Left lung (tissue), 10 donors: ENCODE data around the gene MLLT3. TPM values are rescaled to one million over a fixed set of nuclear protein-coding genes. Genes with fewer than 3 reads are reported as not detected.

Experiments used
- ATAC-seq: fragments of 200-7000 bp; cut with Tn5 transposase; one replicate; pipeline ENCODE4 v1.9.1; 2020; ENCODE audit warnings: moderate library complexity
- DNase-seq, 4 donors: peaks; one replicate each; pipeline ENCODE4 v3.0.0-alpha.2; 2013 to 2020
- H3K27ac ChIP-seq, 2 donors: fragments of 200-600 bp; sonication (generic) in 1 of 2; one replicate each; pipeline versions ENCODE4 v1.5.0 to v1.8.0; 2020 to 2021
- H3K27me3 ChIP-seq, 2 donors: fragments of 200-600 bp; sonication (generic) in 1 of 2; one replicate each; pipeline versions ENCODE4 v1.5.0 to v1.8.0; 2020 to 2021
- H3K36me3 ChIP-seq, 2 donors: fragments of 200-600 bp; sonication (generic) in 1 of 2; one replicate each; pipeline versions ENCODE4 v1.5.0 to v1.8.0; 2020 to 2021
- H3K4me1 ChIP-seq, 2 donors: fragments of 200-600 bp; one replicate each; pipeline ENCODE4 v1.8.0; 2021
- H3K4me3 ChIP-seq, 2 donors: fragments of 200-600 bp; sonication (generic) in 1 of 2; one replicate each; pipeline versions ENCODE4 v1.5.0 to v1.8.0; 2020 to 2021; ENCODE audit warnings: mild to moderate bottlenecking in 1 of 2
- H3K9me3 ChIP-seq, 2 donors: fragments of 200-600 bp; sonication (generic) in 1 of 2; one replicate each; pipeline versions ENCODE4 v1.5.0 to v1.8.0; 2020 to 2021
- CTCF ChIP-seq, 2 donors: fragments of 200-600 bp; sonication (generic) in 1 of 2; IDR thresholded peaks; one replicate each; pipeline versions ENCODE4 v1.5.0 to v1.8.0; 2021; ENCODE audit warnings: antibody characterized with exemption in 2 of 2
- intact Hi-C, 2 donors: fragments of 100-400 bp; cut with DNase I; formaldehyde crosslinking; loops; one replicate each; pipeline versions ENCODE4 v1.11.2 to v1.14.2; 2022
- microRNA-seq, 2 donors: library from miRNA; unstranded; fragments of <30 nt; microRNA quantifications; one replicate each; pipeline ENCODE4, GENCODE V29; 2019
- polyA plus RNA-seq, 6 donors: library from polyadenylated mRNA; unstranded; fragments of 120-200 nt; gene quantifications; one replicate each; pipeline ENCODE4 v1.2.1, GENCODE V29; 2013; ENCODE audit not compliant: insufficient read length in 6 of 6
- total RNA-seq, 2 donors: library from RNA; stranded (reverse); fragmentation: NEBNext Ultra II Directional; extraction: Animal tissue kit (Norgen Biotek cat#: 25700); gene quantifications; one replicate each; pipeline ENCODE4 v1.2.1, GENCODE V29; 2021
- donor health status: DM: no; HTN: yes; CAD: no.
- donor health status: DM: no; HTN: no; CAD: no.

Gene MLLT3
- total and polyA plus RNA-seq, 8 donors, result 17.0 to 38.2 (median 32.5) TPM

- ATAC-seq, result no peak
- no peak for DNase-seq
- Histone ChIP-seq H3K27me3 (no peaks in the 10 kb centered on the region), H3K9me3 (no peaks in the 10 kb centered on the region), H3K27ac (no peak overlapping the region), H3K4me1 (no peaks in the 10 kb centered on the region), H3K4me3 (no peak overlapping the region), H3K36me3 (no peaks in the 10 kb centered on the region)
- intact Hi-C loops, result no loop called here
- no peak for TF ChIP-seq CTCF (IDR thresholded peaks at IDR 0.05)
Measured at GRCh38 chr9:20294046-20294750, 328.1 kb downstream of the MLLT3 start.

- intact Hi-C loops, result no loop called here
- DNase-seq (no peak), ATAC-seq (no peak)
- no peaks in the 10 kb centered on the region for H3K36me3 ChIP-seq
- H3K27me3 ChIP-seq, result no peaks in the 10 kb centered on the region
- H3K27ac ChIP-seq, result no peak overlapping the region
- TF ChIP-seq CTCF (IDR thresholded peaks at IDR 0.05), result no peak
- no peak overlapping the region for H3K4me3 ChIP-seq
- no peaks in the 10 kb centered on the region for H3K9me3 ChIP-seq
- no peaks in the 10 kb centered on the region for H3K4me1 ChIP-seq
Measured at GRCh38 chr9:20292002-20292401, 330.3 kb downstream of the MLLT3 start.

Small RNA genes lying within 50 kb of the gene (microRNA-seq; reads per million reads assigned to microRNA genes)
- gene MIR4473, result 1.5 to 7.8 reads per million in 2 donors
- 0.41 to 0.67 reads per million in 2 donors for gene MIR4474

Other genes with a start within 250 kb of the MLLT3 start
- 10 to 100 TPM; 39.8 to 43.1 TPM for gene FOCAD, start 61.8 kb upstream of the MLLT3 start, total RNA-seq
- gene FOCAD, start 61.8 kb upstream of the MLLT3 start, polyA plus RNA-seq, result 10 to 100 TPM; 23.6 to 31.8 (median 27.9) TPM